Measurements from ENCODE around the gene NDUFAF5.

NDUFAF5 gene

GRCh38 chr20:13793001-13793400 is 8.2 kb downstream of the NDUFAF5 start:
- Histone ChIP-seq H3K27ac (no peak overlapping the region), H3K36me3 (ENCODE audit: control insufficient read depth, insufficient read depth, low read length) (no peaks in the 10 kb centered on the region)

DNA sequence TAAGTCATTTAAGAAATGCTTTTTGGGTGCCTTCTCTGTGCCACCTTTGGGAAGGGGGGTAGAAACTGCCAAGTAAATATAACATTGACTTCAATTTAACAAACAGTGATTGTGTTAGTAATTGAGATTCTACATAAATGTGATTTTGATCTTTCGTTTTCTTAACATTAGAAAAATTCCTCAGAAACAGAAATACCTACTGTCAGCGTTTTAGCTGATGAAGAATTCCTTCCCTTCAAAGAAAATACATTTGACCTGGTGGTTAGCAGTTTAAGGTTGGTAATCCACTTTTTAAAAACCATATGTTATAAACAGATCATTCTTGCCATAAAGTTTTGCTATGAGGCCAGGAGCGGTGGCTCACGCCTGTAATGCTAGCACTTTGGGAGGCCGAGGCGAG is 9.8 kb downstream of the NDUFAF5 start:
- Histone ChIP-seq H3K9me3 (ENCODE audit: control insufficient read depth, low read length) (no peaks in the 10 kb centered on the region), H3K9ac (no peak overlapping the region), H3K4me1 (no peaks in the 10 kb centered on the region), H2AFZ (no peak overlapping the region), H3K27ac (no peak overlapping the region), H3K36me3 (ENCODE audit: control insufficient read depth, insufficient read depth, low read length) (no peaks in the 10 kb centered on the region), H3K27me3 (ENCODE audit: control insufficient read depth, insufficient read depth, low read length) (no peaks in the 10 kb centered on the region), H3K79me2 (peaks cover 11% of the 10 kb centered on the region), H3K4me3 (ENCODE audit: low read depth, low read length) (no peak overlapping the region), H3K4me2 (ENCODE audit: low read length) (no peak overlapping the region)
- TF ChIP-seq CTCF (IDR thresholded peaks at IDR 0.05): no peak

More at GRCh38 chr20:13793001-13793400, 8.2 kb downstream of the NDUFAF5 start:
- H3K79me2 ChIP-seq: peaks cover 15% of the 10 kb centered on the region
- no peak overlapping the region for H3K4me2 ChIP-seq (ENCODE audit: low read length)
- H3K27me3 ChIP-seq (ENCODE audit: control insufficient read depth, insufficient read depth, low read length): no peaks in the 10 kb centered on the region
- H3K9ac ChIP-seq: no peak overlapping the region
- H3K9me3 ChIP-seq (ENCODE audit: control insufficient read depth, low read length): no peaks in the 10 kb centered on the region
- no peak overlapping the region for H3K4me3 ChIP-seq (ENCODE audit: low read depth, low read length)
- H3K4me1 ChIP-seq: no peaks in the 10 kb centered on the region
- H2AFZ ChIP-seq: no peak overlapping the region
- no peak for TF ChIP-seq CTCF (IDR thresholded peaks at IDR 0.05)

DNA sequence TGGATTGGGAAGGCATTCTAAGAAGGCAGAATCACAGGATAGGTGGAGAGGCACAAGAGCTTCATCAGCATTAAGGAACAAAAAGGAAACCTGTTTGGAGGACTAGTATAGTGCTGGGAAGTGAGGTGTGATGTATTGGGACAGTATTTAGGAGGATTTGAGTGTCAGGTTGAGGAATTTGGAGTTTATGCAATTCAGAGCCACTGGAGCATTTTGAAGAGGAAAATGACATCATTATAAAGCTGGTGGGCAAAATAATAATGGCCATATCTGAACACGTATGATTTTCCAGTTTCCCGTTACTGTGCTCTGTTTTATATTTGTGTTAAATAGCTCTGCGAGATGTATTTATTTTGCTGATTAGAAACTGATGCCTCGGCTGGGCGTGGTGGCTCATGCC is 14.2 kb downstream of the NDUFAF5 start:
- Histone ChIP-seq H3K79me2 (no peaks in the 10 kb centered on the region), H3K4me3 (ENCODE audit: low read depth, low read length) (no peak overlapping the region), H3K27me3 (ENCODE audit: control insufficient read depth, insufficient read depth, low read length) (no peaks in the 10 kb centered on the region), H3K4me2 (ENCODE audit: low read length) (no peak overlapping the region), H3K27ac (no peak overlapping the region), H3K4me1 (no peaks in the 10 kb centered on the region), H3K9ac (no peak overlapping the region), H3K36me3 (ENCODE audit: control insufficient read depth, insufficient read depth, low read length) (no peaks in the 10 kb centered on the region), H3K9me3 (ENCODE audit: control insufficient read depth, low read length) (no peaks in the 10 kb centered on the region), H2AFZ (no peak overlapping the region)
- no peak for TF ChIP-seq CTCF (IDR thresholded peaks at IDR 0.05)

DNA sequence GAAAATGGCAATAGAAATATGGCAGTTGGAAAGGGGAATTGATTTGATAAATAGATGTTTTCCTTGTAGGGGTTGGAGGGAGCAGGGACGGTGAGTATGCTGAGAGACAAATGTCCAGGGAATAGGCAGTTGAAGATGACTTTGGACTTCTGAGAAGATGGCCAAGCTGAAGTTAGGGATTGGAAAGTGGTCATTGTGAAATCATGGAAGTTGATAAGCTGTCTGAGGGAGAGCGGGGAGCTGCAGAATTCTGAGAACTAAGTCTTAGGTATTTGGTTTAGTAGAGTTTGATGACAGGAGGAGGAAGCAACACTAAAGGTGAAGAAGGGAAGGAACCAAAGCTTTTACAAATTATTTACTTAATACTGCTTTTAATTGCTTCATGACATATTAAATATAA is 15.1 kb downstream of the NDUFAF5 start:
- H3K79me2 ChIP-seq: no peaks in the 10 kb centered on the region
- no peaks in the 10 kb centered on the region for H3K4me1 ChIP-seq
- no peaks in the 10 kb centered on the region for H3K9me3 ChIP-seq (ENCODE audit: control insufficient read depth, low read length)
- TF ChIP-seq CTCF (IDR thresholded peaks at IDR 0.05): no peak
- no peak overlapping the region for H3K27ac ChIP-seq
- no peaks in the 10 kb centered on the region for H3K27me3 ChIP-seq (ENCODE audit: control insufficient read depth, insufficient read depth, low read length)
- no peak overlapping the region for H3K4me3 ChIP-seq (ENCODE audit: low read depth, low read length)
- H2AFZ ChIP-seq: no peak overlapping the region
- no peak overlapping the region for H3K9ac ChIP-seq
- no peak overlapping the region for H3K4me2 ChIP-seq (ENCODE audit: low read length)
- H3K36me3 ChIP-seq (ENCODE audit: control insufficient read depth, insufficient read depth, low read length): no peaks in the 10 kb centered on the region

GRCh38 chr20:13800728-13801134 is 15.9 kb downstream of the NDUFAF5 start:
- Histone ChIP-seq H3K36me3 (ENCODE audit: control insufficient read depth, insufficient read depth, low read length) (no peaks in the 10 kb centered on the region), H3K9ac (no peak overlapping the region)

More at GRCh38 chr20:13800728-13801134, 15.9 kb downstream of the NDUFAF5 start:
- H3K79me2 ChIP-seq: no peaks in the 10 kb centered on the region
- no peaks in the 10 kb centered on the region for H3K9me3 ChIP-seq (ENCODE audit: control insufficient read depth, low read length)
- no peak overlapping the region for H2AFZ ChIP-seq
- no peak overlapping the region for H3K4me3 ChIP-seq (ENCODE audit: low read depth, low read length)
- no peak for TF ChIP-seq CTCF (IDR thresholded peaks at IDR 0.05)
- no peaks in the 10 kb centered on the region for H3K27me3 ChIP-seq (ENCODE audit: control insufficient read depth, insufficient read depth, low read length)
- H3K27ac ChIP-seq: no peak overlapping the region
- no peak overlapping the region for H3K4me2 ChIP-seq (ENCODE audit: low read length)
- no peaks in the 10 kb centered on the region for H3K4me1 ChIP-seq
